ENCODE results near the gene SEPTIN7. TPM values are rescaled to one million over a fixed set of nuclear protein-coding genes. Genes with fewer than 3 reads are reported as not detected.

The SEPTIN7 gene
- total RNA-seq (ENCODE audit: unreplicated experiment): 361 TPM
- long read RNA-seq, full-length matches to known transcripts: 83 of 180 reads
- long read RNA-seq, partial matches to known transcripts: 77 of 180 reads
- long read RNA-seq, other reads (novel, unspliced or antisense): 20 of 180 reads

DNA sequence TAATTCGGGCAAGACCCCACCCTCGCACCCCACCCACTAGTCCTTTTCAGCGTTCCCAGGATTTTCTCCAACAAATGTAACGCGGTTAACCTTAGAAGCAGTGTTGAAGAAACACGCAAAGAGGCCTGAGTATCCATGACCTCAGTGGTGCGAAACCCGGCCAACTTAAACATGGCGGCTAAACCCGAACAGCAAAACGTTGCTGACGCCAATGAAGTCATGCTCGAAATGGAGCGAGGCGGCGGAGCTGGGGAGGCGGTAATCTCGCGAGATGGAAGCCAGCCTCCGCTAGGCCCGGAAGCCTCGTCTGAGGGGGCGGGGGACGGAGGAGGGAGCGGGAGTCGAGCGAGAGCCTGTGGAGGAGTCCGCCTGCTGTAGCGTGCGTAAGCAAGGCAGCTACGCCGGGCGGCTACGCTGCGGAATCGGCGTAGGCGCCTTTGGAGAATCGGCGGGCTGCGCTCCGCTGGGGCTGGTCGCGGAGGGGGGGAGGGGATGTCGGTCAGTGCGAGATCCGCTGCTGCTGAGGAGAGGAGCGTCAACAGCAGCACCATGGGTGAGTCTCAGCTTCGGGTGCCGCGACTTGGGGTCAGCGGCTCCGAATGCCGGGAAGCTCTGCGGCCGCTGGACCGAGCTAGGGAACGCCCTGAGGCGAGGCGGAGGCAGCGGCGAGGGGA, at the start of gene SEPTIN7:
Gene SEPTIN7 (plus strand): TSS at position 340 of the 674 bp plus-strand sequence. CDS start 153 bp downstream, at position 493.
- peaks cover 39% of the 10 kb centered on the region for H3K4me1 Mint-ChIP-seq (ENCODE audit: unreplicated experiment)
- peaks cover 13% of the 10 kb centered on the region for H3K27me3 Mint-ChIP-seq (ENCODE audit: unreplicated experiment)
- peak within 1 kb of the TSS; percentile 98 for H3K27ac Mint-ChIP-seq (ENCODE audit: unreplicated experiment)
- no peaks in the 10 kb centered on the region for H3K9me3 Mint-ChIP-seq (ENCODE audit: unreplicated experiment)
- peak; percentile 99 for DNase-seq (ENCODE audit: low spot score)
- TF ChIP-seq, protein P1, sequence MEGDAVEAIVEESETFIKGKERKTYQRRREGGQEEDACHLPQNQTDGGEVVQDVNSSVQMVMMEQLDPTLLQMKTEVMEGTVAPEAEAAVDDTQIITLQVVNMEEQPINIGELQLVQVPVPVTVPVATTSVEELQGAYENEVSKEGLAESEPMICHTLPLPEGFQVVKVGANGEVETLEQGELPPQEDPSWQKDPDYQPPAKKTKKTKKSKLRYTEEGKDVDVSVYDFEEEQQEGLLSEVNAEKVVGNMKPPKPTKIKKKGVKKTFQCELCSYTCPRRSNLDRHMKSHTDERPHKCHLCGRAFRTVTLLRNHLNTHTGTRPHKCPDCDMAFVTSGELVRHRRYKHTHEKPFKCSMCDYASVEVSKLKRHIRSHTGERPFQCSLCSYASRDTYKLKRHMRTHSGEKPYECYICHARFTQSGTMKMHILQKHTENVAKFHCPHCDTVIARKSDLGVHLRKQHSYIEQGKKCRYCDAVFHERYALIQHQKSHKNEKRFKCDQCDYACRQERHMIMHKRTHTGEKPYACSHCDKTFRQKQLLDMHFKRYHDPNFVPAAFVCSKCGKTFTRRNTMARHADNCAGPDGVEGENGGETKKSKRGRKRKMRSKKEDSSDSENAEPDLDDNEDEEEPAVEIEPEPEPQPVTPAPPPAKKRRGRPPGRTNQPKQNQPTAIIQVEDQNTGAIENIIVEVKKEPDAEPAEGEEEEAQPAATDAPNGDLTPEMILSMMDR (IDR thresholded peaks at IDR 0.05; ENCODE audit: unreplicated experiment): no peak
- H3K4me3 Mint-ChIP-seq (ENCODE audit: unreplicated experiment): peak within 1 kb of the TSS; percentile 97
- H3K36me3 Mint-ChIP-seq (ENCODE audit: low read depth, unreplicated experiment): peaks cover 4% of the 10 kb centered on the region

- no peaks in the 10 kb centered on the region for H3K9me3 Mint-ChIP-seq (ENCODE audit: unreplicated experiment)
- H3K27ac Mint-ChIP-seq (ENCODE audit: unreplicated experiment): no peak overlapping the region
These were observed 48.1 kb upstream of the SEPTIN7 start for GRCh38 chr7:35752742-35753141.

DNA sequence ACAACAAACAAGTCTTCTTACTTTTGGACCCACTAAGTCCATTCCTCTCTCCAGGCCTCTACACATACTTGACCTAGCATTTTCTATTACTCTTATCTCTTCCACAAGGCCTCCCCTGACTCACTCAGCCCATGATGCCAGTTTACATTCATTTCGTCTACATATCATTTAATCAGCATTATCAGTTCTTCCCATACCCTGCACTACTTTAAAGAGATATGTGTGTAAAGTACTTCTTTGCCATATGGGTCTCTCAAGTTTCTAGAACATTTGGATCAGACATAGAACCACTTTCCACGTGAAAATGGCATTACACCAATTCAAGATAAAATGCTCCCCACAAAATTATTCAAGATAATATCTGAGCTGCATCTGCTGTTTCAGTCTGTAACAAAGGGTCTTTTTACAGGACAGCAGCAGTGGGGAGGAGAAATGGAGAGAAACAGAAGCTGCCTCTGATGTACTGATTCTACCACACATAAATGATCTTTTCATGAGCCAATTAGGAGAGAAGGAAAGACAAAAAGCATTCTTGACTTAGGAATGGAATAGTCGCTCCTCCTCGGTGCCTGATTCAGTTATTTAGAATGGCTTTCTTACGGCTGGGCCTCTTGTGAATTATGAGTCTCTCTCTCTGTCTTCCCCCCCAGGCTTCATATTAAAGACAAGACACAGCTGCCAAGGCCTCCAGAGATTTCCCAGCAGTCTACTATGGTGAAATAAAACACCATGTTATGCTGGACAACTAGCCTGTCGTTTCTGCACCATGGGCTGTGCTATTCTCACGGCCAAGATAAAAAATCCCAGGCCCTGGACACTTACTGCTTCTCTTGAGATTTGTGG, 46.9 kb upstream of the SEPTIN7 start:
- Mint-ChIP-seq H3K4me3 (ENCODE audit: unreplicated experiment) (no peak overlapping the region), H3K4me1 (ENCODE audit: unreplicated experiment) (peaks cover 4% of the 10 kb centered on the region), H3K9me3 (ENCODE audit: unreplicated experiment) (no peaks in the 10 kb centered on the region), H3K27me3 (ENCODE audit: unreplicated experiment) (peaks cover 2% of the 10 kb centered on the region), H3K27ac (ENCODE audit: unreplicated experiment) (no peak overlapping the region), H3K36me3 (ENCODE audit: low read depth, unreplicated experiment) (no peaks in the 10 kb centered on the region)
- TF ChIP-seq, protein P1 (IDR thresholded peaks at IDR 0.05; ENCODE audit: unreplicated experiment): no peak
- no peak for DNase-seq (ENCODE audit: low spot score)

More at GRCh38 chr7:35752742-35753141, 48.1 kb upstream of the SEPTIN7 start:
- Mint-ChIP-seq H3K27me3 (ENCODE audit: unreplicated experiment) (peaks cover 2% of the 10 kb centered on the region), H3K36me3 (ENCODE audit: low read depth, unreplicated experiment) (no peaks in the 10 kb centered on the region), H3K4me3 (ENCODE audit: unreplicated experiment) (no peak overlapping the region), H3K4me1 (ENCODE audit: unreplicated experiment) (no peaks in the 10 kb centered on the region)
- TF ChIP-seq, protein P1 (IDR thresholded peaks at IDR 0.05; ENCODE audit: unreplicated experiment): no peak
- DNase-seq (ENCODE audit: low spot score): no peak

DNA sequence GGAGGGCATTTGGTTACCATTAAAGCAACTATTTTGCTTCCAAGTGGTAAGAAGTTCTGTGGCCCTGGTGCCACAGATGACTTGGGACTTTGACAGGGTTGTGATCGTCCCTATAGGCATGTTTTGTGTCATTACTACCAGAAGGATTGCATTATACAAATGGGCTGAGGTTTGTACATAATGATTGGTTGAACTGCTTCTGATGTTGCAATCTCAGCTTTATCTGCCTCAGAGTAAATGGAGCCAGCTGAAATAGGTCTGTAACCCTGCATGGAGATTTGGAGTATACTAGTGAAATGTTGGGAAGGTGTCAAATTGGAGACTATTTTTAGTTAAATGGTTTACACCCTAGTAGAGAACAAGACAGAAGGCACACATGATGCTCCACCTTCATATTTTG, 46.1 kb upstream of the SEPTIN7 start:
- peaks cover 2% of the 10 kb centered on the region for H3K27me3 Mint-ChIP-seq (ENCODE audit: unreplicated experiment)
- H3K4me1 Mint-ChIP-seq (ENCODE audit: unreplicated experiment): peaks cover 4% of the 10 kb centered on the region
- no peak for DNase-seq (ENCODE audit: low spot score)
- no peaks in the 10 kb centered on the region for H3K36me3 Mint-ChIP-seq (ENCODE audit: low read depth, unreplicated experiment)
- no peak overlapping the region for H3K27ac Mint-ChIP-seq (ENCODE audit: unreplicated experiment)
- TF ChIP-seq, protein P1 (IDR thresholded peaks at IDR 0.05; ENCODE audit: unreplicated experiment): no peak
- no peak overlapping the region for H3K4me3 Mint-ChIP-seq (ENCODE audit: unreplicated experiment)
- no peaks in the 10 kb centered on the region for H3K9me3 Mint-ChIP-seq (ENCODE audit: unreplicated experiment)
